Measurements from ENCODE around the gene KEL.

KEL gene

DNA sequence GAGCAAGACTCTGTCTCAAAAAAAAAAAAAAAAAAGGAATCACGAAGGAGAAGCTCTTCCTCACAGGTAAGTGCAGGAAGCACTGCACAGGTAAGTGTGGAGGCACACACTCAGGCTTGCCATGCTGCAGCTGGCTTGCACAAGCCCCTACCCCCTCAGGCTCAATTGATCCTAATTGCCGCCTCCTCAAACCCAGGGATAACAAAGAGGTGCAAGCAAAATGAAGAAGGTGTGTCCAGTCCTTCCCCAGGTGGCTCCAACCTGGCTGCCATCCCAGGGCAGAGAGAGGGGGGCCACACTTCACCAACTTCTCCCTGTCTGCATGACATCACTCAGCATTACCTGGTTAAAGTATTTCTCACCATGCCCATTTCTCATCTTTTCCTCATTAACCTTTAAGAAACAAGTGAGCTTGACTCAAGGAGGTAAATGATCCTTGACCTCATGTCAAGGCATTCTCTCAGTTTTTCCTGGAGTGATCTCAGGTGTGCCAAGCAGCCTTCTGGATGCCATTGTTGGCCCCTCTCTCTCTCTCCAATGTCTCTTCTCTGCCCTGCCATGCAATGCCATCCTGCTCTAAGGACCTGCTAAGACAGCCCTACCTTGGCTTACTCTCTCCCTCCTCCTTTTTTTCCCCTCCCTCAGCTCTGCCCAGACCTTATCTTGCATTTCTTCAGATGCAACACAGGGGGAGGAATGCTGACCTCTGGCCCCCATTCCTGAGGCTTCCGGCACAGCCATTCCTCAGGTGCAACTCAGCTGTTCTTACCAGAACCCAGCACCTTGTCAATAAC lies 63.6 kb downstream of the KEL start:
- DNase-seq (ENCODE audit: low spot score): no peak

DNA sequence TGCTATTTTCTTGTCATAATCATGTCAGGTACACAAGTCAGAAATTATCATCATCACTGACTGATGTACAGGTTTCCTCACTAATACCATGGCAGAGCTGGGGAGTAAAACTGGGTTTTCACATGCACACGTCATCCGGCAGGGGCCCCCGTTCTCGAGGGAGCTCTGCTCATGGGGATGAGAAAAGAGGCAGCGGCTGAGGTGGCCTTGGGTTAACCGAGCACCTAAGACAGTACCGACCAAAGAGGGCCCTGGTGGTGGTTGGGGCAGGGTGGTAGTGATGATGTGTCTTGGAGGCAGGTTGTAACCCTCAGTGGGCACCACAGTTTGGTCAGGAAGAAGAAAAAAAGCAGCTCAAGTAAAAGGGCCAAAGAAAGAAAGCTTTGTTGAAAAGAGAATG lies 64.5 kb downstream of the KEL start:
- no peak for DNase-seq (ENCODE audit: low spot score)

DNA sequence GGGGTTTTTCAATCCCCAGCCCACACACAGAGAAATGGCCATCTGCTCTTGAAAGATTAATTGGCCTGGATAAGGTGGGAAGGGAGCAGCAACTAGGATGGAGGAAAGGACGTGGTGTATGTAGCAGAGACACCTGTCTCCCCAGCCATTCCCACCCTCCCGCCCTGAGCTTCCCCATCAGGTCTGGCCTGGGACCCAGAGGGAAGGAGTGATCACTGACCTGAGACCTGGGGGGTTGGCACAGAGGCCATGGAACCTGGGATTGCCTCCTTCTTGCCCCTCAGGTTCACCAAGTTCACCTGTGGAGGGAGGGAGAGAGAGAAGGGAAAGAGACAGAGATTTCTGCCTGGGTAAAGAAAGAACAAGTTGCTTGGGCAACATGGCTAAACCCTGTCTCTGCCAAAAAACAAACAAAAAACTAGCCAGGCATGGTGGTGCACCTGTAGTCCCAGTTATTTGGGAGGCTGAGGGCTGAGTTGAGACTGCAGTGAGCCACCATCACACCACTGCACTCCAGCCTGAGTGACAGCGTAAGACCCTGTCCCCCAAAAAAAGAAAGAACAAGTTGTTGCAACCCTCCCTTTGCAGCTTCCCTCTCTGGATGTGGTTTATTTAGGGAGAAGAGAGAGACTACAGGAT lies 65.3 kb downstream of the KEL start:
- no peak for DNase-seq (ENCODE audit: low spot score)

GRCh38 chr7:142896151-142896550 lies 66.0 kb downstream of the KEL start:
- no peak for DNase-seq (ENCODE audit: low spot score)

- DNase-seq (ENCODE audit: low spot score): no peak
Measured at GRCh38 chr7:142894985-142895593, 67.1 kb downstream of the KEL start.

DNA sequence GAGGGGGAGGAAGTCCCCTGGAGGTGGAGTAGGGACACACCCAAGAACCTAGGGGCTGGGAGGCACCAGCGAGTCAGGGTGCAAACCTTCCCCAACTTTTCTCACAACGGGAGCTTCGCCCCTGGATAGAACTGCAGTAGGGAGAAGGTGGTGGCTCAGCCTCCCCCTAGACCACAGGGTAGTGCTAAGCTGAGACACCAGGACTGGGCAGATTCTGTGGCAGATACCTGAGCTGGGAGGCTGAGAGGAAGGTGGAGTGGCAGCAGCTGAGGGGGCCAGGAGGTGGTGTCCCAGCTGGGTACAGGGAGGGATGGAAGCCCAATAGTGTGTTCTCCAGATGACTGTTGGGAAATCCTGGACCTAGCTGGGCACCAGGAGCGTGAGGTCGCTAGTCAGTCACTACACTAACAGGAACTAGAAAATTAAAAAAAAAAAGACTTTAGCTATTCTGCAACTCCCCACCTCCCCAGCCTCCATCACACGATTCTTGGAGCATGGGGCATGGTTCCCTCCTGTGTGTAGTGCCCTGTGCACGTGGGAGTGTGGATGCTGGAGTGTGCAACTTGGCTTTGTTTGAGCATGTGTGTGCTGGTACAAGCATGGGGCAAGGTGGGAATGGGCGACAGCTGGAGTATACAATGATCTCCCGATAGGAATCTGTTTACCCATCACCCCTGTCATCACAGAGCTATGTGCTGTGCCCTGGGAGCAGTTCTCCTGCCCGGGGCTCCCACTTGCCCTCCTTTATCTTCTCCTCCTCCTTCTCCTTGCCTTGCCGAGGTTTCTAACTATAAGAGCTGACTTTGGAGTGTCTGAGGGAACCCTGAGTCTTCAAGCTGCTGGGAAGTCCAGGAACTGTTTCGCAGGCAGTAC lies 67.8 kb downstream of the KEL start:
- DNase-seq (ENCODE audit: low spot score): no peak

GRCh38 chr7:142892951-142893350 lies 69.2 kb downstream of the KEL start:
- DNase-seq (ENCODE audit: low spot score): no peak

DNA sequence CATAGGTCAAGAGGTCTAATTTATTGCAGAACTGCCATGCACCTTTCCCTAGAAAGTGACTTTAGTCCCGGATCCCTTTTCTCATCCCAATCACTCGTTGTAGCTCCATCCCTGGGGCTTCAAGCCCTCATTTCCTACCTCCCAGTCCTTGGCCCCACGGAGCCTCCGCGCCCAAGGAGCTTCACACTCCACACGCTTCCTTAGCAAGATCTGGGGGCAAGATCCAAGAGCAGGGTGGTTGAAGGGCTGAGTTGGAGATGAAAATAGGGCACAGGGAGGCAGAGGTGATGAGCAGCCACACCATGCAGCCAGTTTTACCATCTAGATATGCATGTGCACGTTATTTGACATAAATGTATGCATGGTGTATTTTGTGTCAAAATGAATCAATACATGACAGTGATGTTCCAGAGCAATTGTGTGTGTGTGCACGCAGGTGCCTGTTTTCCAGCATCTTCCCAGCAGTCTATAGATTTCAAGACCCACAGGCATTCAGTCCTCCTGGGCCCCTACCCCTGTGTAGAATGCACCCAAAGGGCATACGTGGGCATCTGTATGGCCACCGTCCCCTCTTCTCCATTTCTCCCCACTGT lies 70.6 kb downstream of the KEL start:
- DNase-seq (ENCODE audit: low spot score): no peak
